ENCODE results near the gene IFNK. TPM values are rescaled to one million over a fixed set of nuclear protein-coding genes. Genes with fewer than 3 reads are reported as not detected.

IFNK gene
- total and polyA plus RNA-seq, 2 donors (not counting 3 experiments of a cell fraction or from before 2014, with no cell fraction given): not detected

- H3K9me1 ChIP-seq (replicated peaks; ENCODE audit: control insufficient read depth, extremely low read depth, insufficient read depth, low read length): no peaks in the 10 kb centered on the region
- H3K4me1 ChIP-seq (ENCODE audit: control insufficient read depth, extremely low read depth, insufficient read depth, low read length): no peaks in the 10 kb centered on the region
- no peak overlapping the region for H2AFZ ChIP-seq (ENCODE audit: low read depth, low read length)
- no peaks in the 10 kb centered on the region for H3K36me3 ChIP-seq (ENCODE audit: control insufficient read depth in 2 of 2, extremely low read depth in 1 of 2, insufficient read depth in 2 of 2, low read length in 2 of 2)
- ChIA-PET POLR2A (no interaction called here), CTCF (interaction anchor here (0.6 to 3.0 kb wide), 3 partner anchors 9 to 205 kb away, joined by 3 to 12 read pairs (median 6); partner anchors contain the start of gene MOB3B)
- H4K20me1 ChIP-seq (replicated peaks; ENCODE audit: control insufficient read depth, extremely low read depth, insufficient read depth, low read length): no peaks in the 10 kb centered on the region
- dilution Hi-C loops (cut with MboI; ENCODE audit: extremely low pct_ligation_motif_present, low sequenced_read_pairs): no loop called here
- DNase-seq (ENCODE audit: low read depth, low spot score) (no peak), FAIRE-seq (no peak)
- TF ChIP-seq, protein P1, sequence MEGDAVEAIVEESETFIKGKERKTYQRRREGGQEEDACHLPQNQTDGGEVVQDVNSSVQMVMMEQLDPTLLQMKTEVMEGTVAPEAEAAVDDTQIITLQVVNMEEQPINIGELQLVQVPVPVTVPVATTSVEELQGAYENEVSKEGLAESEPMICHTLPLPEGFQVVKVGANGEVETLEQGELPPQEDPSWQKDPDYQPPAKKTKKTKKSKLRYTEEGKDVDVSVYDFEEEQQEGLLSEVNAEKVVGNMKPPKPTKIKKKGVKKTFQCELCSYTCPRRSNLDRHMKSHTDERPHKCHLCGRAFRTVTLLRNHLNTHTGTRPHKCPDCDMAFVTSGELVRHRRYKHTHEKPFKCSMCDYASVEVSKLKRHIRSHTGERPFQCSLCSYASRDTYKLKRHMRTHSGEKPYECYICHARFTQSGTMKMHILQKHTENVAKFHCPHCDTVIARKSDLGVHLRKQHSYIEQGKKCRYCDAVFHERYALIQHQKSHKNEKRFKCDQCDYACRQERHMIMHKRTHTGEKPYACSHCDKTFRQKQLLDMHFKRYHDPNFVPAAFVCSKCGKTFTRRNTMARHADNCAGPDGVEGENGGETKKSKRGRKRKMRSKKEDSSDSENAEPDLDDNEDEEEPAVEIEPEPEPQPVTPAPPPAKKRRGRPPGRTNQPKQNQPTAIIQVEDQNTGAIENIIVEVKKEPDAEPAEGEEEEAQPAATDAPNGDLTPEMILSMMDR (IDR thresholded peaks at IDR 0.05; ENCODE audit: extremely low read depth in 1 of 2, insufficient read depth in 1 of 2, low read depth in 1 of 2, low read length in 2 of 2): no peak
- TF ChIP-seq MYC (IDR thresholded peaks at IDR 0.05; ENCODE audit: low read depth, low read length) (no peak), POLR2A (IDR thresholded peaks at IDR 0.05; ENCODE audit: low read depth, low read length) (no peak), GATA2 (IDR thresholded peaks at IDR 0.05; ENCODE audit: insufficient read depth, insufficient read length, low read depth, low read length) (no peak), EZH2 (IDR thresholded peaks at IDR 0.05; ENCODE audit: borderline replicate concordance, low read depth, low read length, severe bottlenecking) (no peak), JUN (IDR thresholded peaks at IDR 0.05; ENCODE audit: borderline replicate concordance, insufficient read depth, insufficient read length, low read depth) (no peak), POLR2AphosphoS5 (IDR thresholded peaks at IDR 0.05; ENCODE audit: insufficient read depth, low read depth, low read length) (no peak), FOS (IDR thresholded peaks at IDR 0.05; ENCODE audit: borderline replicate concordance, insufficient read depth, low read length) (no peak)
- TF ChIP-seq, protein P2, sequence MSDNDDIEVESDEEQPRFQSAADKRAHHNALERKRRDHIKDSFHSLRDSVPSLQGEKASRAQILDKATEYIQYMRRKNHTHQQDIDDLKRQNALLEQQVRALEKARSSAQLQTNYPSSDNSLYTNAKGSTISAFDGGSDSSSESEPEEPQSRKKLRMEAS (IDR thresholded peaks at IDR 0.05; ENCODE audit: insufficient read depth, insufficient read length): no peak
- H3K4me2 ChIP-seq (ENCODE audit: insufficient read depth, low read length): no peak overlapping the region
- no peaks in the 10 kb centered on the region for H3K79me2 ChIP-seq (ENCODE audit: control insufficient read depth, insufficient read depth, low read length)
- H3K9me3 ChIP-seq (replicated peaks; ENCODE audit: control insufficient read depth, insufficient read depth, low read length): no peaks in the 10 kb centered on the region
- no peak overlapping the region for H3K27ac ChIP-seq (ENCODE audit: insufficient read depth, low read depth, low read length)
- no peak overlapping the region for H3K4me3 ChIP-seq (replicated peaks in 1 of 3; ENCODE audit: insufficient read depth in 1 of 3, low read depth in 1 of 3, low read length in 3 of 3)
- intact Hi-C loops (cut with micrococcal nuclease): no loop called here
- H3K9ac ChIP-seq (replicated peaks; ENCODE audit: extremely low read depth, insufficient read depth, low read length): no peak overlapping the region
- no peaks in the 10 kb centered on the region for H3K27me3 ChIP-seq (ENCODE audit: control insufficient read depth in 2 of 2, insufficient read depth in 2 of 2, low read length in 2 of 2)
- no TSS peak for BruUV-seq (replicated peaks)
These were observed 14.6 kb downstream of the IFNK start for GRCh38 chr9:27538647-27539046.
